AG04450 (cell line): ENCODE data around the gene DPH2. TPM values are rescaled to one million over a fixed set of nuclear protein-coding genes. Genes with fewer than 3 reads are reported as not detected.
A peak's percentile ranks its signal among the peaks of the same experiment; 100 is the strongest.

Experiments used
- CTCF ChIA-PET: fragments of 300-600, 350-600 bp; formaldehyde crosslinking; extraction: SDS; loops from one replicate; lab custom pipeline; 2022; ENCODE audit warnings: antibody characterized with exemption, inconsistent platforms; lab: Charles Lee
- POLR2A ChIA-PET: fragments of 350-600 bp; formaldehyde crosslinking; extraction: SDS; loops from one replicate; lab custom pipeline; 2021; ENCODE audit warnings: antibody characterized with exemption, inconsistent platforms; lab: Yijun Ruan, JAX
- DNase-seq: peaks from one replicate; pipeline ENCODE4 v3.0.0-alpha.2; 2011; ENCODE audit warnings: low read depth, low spot score
- H3K27ac ChIP-seq: one replicate; pipeline ENCODE4 v1.5.1; 2012; ENCODE audit warnings: low read depth, low read length, control low read depth
- H3K27me3 ChIP-seq: one replicate; pipeline ENCODE4 v1.6.0; 2012; ENCODE audit warnings: low read length; ENCODE audit not compliant: control insufficient read depth, insufficient read depth
- H3K4me3 ChIP-seq: 2 replicates; pipeline ENCODE4 v1.5.1; 2011; ENCODE audit warnings: mild to moderate bottlenecking, low read depth, low read length, control low read depth
- H3K9me3 ChIP-seq: 2 replicates; pipeline ENCODE4 v1.5.1; 2012; ENCODE audit warnings: low read length; ENCODE audit not compliant: control insufficient read depth, insufficient read depth
- CTCF ChIP-seq: IDR thresholded peaks from 2 replicates; pipeline ENCODE4 v1.5.1; 2011; ENCODE audit warnings: low read depth, low read length, control low read depth, inconsistent platforms
- polyA plus RNA-seq: library from polyadenylated mRNA; depleted of rRNA; stranded (reverse); fragments of >200 nt; gene quantifications from 2 replicates; pipeline ENCODE4 v1.2.3, GENCODE V29; 2011

DPH2 gene
- polyA plus RNA-seq, 1 experiment: 17.9 TPM

DNA sequence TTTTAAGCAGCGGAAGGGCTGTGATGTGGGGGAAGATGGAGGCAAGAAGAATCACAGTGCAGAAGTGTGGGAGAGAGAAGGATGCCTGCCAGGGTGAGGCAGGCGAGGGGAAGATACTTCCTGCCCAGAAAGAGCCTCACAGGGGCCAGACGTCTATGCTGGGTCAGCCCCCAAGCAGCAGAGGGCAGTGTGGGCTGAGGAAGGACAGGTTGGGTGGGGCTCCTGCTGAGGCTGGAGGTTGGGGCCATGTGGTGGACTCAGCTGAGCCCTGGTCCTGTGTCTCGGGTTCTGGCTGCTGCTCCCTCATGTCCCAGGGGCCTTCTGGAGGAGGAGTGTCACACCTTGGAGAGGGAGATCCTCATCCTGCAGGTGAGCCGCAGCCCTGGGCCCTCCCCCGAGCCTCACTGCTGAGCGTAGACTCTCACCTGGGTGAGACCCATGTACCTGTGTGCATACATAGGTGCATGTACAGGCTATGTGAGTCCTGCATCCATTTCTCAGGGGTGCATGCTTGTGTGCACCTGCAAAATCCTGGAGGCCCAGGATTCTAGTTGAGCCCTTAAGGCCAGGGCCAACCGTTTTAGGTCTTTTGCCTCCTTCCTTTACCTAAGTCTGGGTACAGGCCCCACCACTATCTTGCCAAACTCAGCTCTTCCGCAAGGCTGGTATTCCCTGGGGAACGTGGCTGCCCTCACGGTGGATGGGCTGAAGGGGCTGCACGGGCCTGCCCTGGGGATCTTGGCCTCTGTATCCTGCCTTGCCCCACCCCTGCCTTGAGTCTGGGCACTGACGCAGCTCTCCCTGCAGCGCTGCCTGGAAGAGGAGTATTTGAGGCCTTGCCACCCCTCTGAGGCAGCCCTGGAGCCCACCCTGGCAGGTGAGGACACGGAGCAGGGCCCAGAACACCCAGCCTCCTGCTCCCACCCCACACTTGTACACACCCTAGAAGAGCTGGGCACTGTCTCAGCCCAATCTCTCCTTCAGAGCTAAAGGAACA, 25.3 kb downstream of the DPH2 start:
- H3K27ac ChIP-seq: no peak overlapping the region
- no peak for DNase-seq
- CTCF ChIA-PET: interaction anchor here (1.4 to 1.8 kb wide), 2 partner anchors 10 to 52 kb away, joined by 4 to 9 read pairs; no protein-coding TSS in a partner anchor
- no peak overlapping the region for H3K4me3 ChIP-seq
- no peaks in the 10 kb centered on the region for H3K9me3 ChIP-seq
- no peaks in the 10 kb centered on the region for H3K27me3 ChIP-seq
- peak; percentile 39 for TF ChIP-seq CTCF
- POLR2A ChIA-PET: interaction anchor here (0.6 kb wide), 2 partner anchors 10 to 49 kb away, joined by 3 to 5 read pairs; no protein-coding TSS in a partner anchor

DNA sequence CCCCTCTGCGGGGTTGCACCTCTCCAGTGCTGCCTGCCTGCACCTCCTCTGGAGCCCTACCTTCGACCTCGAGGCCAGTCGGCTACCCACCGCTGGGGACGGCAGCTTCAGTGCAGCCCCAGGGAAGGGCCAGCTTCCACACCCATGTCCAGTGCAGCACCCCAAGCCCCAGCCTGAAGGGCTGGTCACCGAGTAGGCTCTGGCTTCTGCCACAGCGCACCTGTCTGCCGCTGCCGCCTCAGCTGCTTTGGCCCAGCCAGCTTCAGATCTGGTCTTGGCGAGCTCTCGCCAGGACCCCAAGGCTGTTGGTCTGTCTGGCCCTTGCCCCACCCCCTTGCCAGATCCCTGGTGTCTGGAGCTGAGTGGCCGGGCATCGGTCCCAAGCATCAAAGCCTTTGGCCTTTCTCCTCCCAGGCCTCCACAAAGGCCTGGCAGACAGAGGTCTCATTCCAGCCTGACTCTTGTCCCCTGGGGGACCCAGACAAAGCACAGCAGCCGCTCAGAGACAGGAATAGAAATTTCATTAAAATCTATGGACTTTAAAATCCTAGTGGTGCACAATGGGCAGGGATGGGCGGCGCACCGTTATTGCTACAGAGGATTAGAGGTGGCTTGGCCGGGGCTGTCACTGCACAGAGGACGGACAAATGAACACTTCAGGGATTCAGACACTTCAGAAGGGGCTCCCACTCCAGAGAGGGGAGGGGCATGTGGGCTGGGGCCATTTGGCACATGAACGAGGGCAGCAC, 26.3 kb downstream of the DPH2 start:
- ChIA-PET CTCF (interaction anchor here (1.4 to 1.8 kb wide), 2 partner anchors 9 to 51 kb away, joined by 4 to 9 read pairs; no protein-coding TSS in a partner anchor), POLR2A (no interaction called here)
- no peak for TF ChIP-seq CTCF
- H3K4me3 ChIP-seq: no peak overlapping the region
- H3K27ac ChIP-seq: no peak overlapping the region
- DNase-seq: no peak
- no peaks in the 10 kb centered on the region for H3K27me3 ChIP-seq
- H3K9me3 ChIP-seq: no peaks in the 10 kb centered on the region

DNA sequence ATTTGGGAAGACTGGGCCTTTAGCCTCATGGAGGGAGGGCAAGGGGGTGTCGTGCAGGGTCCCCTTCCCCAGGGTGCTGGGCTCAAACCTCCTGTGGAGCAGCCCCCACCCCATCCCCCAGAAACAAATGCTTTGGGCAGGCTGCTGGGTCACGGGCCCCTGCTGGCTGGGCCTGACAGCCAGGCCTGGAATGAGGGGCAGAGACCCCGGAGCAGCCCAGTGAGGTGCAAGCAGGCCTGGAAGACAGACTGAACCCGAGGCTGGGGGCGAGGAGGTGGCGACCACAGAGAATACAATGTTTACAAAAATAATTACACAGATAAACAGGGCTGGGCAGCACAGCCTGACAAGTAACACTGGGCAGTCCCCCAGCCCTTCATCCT, 26.9 kb downstream of the DPH2 start:
- no peaks in the 10 kb centered on the region for H3K9me3 ChIP-seq
- H3K4me3 ChIP-seq: no peak overlapping the region
- ChIA-PET CTCF (interaction anchor here (1.8 kb wide), 1 partner anchor 51 kb away, joined by 9 read pairs; no protein-coding TSS in a partner anchor), POLR2A (no interaction called here)
- no peak overlapping the region for H3K27ac ChIP-seq
- TF ChIP-seq CTCF: no peak
- H3K27me3 ChIP-seq: no peaks in the 10 kb centered on the region
- no peak for DNase-seq

DNA sequence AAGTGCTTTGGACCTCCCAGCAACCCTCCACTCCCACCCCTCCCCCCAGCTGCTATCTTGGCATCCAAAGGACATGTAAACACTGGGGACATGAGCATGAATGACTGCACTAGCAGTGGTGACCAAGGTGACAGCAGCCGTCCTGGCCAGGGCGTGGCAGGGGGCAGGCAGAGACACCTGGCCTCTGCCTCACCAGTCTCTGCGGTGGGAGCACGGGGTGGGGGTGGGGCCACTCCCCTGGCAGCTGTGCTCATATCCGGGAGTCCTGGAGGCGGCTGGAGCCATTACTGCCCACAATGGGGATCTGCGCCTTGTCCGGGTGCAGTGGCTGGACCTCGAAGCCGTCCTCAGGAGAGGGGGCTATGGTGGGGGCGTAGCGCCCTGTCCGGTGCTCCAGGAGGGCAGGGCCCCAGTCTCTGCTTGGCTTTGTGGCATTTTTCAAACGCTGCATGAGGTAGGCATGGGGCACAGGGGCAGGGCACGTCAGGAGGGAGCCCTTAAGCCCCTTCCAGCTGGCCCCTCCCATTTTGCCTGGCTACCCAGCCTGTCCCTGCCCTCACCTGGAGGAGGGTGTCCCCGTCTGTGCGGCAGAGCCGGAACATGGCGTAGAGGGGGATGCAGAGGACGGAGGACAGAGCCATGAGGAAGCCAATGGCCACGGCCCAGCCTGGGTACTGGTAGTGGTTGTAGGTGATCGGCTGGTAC, 27.6 kb downstream of the DPH2 start:
- no peak for DNase-seq

More for the DNA sequence above, 27.6 kb downstream of the DPH2 start:
- CTCF ChIA-PET: no interaction called here
- no peak overlapping the region for H3K4me3 ChIP-seq
- no peaks in the 10 kb centered on the region for H3K27me3 ChIP-seq
- POLR2A ChIA-PET: no interaction called here
- no peaks in the 10 kb centered on the region for H3K9me3 ChIP-seq
- no peak for TF ChIP-seq CTCF
- no peak overlapping the region for H3K27ac ChIP-seq
